SW 1271 (cell line): Measurements from ENCODE around the gene ACADSB.

Experiments used
- DNase-seq, 2 experiments: peaks; one replicate each; lab custom pipeline; 2025; lab: John Stamatoyannopoulos, UW

Gene ACADSB

GRCh38 chr10:123004298-123004697 lies 4.5 kb upstream of the ACADSB start:
- no peak for DNase-seq

GRCh38 chr10:123007558-123008354 lies 1.1 kb upstream of the ACADSB start:
- DNase-seq, result peak in 1 of 2 experiments; percentile 22

- no peak for DNase-seq
Measured at GRCh38 chr10:123009105-123009820, 457 bp downstream of the ACADSB start.

- DNase-seq, result no peak
Measured at GRCh38 chr10:123011987-123012386, 3.2 kb downstream of the ACADSB start.

- DNase-seq, result no peak
Measured at GRCh38 chr10:123013456-123014419, 4.9 kb downstream of the ACADSB start.

GRCh38 chr10:123014772-123015171 lies 6.0 kb downstream of the ACADSB start:
- no peak for DNase-seq

- no peak for DNase-seq
Measured at GRCh38 chr10:123016228-123016627, 7.4 kb downstream of the ACADSB start.

- DNase-seq, result no peak
Measured at GRCh38 chr10:123017421-123018165, 8.8 kb downstream of the ACADSB start.

- DNase-seq, result no peak
Measured at GRCh38 chr10:123018531-123018930, 9.7 kb downstream of the ACADSB start.

GRCh38 chr10:123019264-123019663 lies 10.5 kb downstream of the ACADSB start:
- no peak for DNase-seq

GRCh38 chr10:123019941-123020703 lies 11.3 kb downstream of the ACADSB start:
- DNase-seq, result no peak

GRCh38 chr10:123021517-123021916 lies 12.7 kb downstream of the ACADSB start:
- DNase-seq, result peak in 1 of 2 experiments; percentile 7

- no peak for DNase-seq
Measured at GRCh38 chr10:123024540-123024939, 15.7 kb downstream of the ACADSB start.

- no peak for DNase-seq
Measured at GRCh38 chr10:123026302-123026701, 17.5 kb downstream of the ACADSB start.

- DNase-seq, result no peak
Measured at GRCh38 chr10:123027861-123028260, 19.1 kb downstream of the ACADSB start.

GRCh38 chr10:123031124-123031523 lies 22.3 kb downstream of the ACADSB start:
- no peak for DNase-seq

GRCh38 chr10:123034332-123034731 lies 25.5 kb downstream of the ACADSB start:
- no peak for DNase-seq

- no peak for DNase-seq
Measured at GRCh38 chr10:123035467-123036086, 26.8 kb downstream of the ACADSB start.

- no peak for DNase-seq
Measured at GRCh38 chr10:123038782-123039631, 30.2 kb downstream of the ACADSB start.
